Articular chondrocyte of knee joint (primary cell): ENCODE measurements around the gene EXOG. TPM values are rescaled to one million over a fixed set of nuclear protein-coding genes. Genes with fewer than 3 reads are reported as not detected.

Experiments
- small RNA-seq: library from RNA; depleted of rRNA; stranded (forward); fragments of <200 nt; gene quantifications from one replicate; pipeline ENCODE3, GENCODE V24; 2012
- total RNA-seq: library from RNA; depleted of rRNA; stranded (reverse); fragments of >200 nt; gene quantifications from 2 replicates; pipeline ENCODE4 v1.2.3, GENCODE V29; 2012

Gene EXOG
- total RNA-seq: 20.6 and 22.0 TPM in 2 replicates

GRCh38 chr3:38496131-38496910, at the start of gene EXOG:
Gene EXOG (plus strand): TSS chr3:38496340. CDS start chr3:38496368, 28 bp downstream.

GRCh38 chr3:38453075-38453912, 42.8 kb upstream of the EXOG start, which contains the start of gene ACVR2B:
Gene ACVR2B (plus strand): TSS chr3:38453890. CDS start chr3:38454323, 433 bp downstream.

Small RNA genes within 50 kb of the gene (small RNA-seq; reads per million reads assigned to genes)
- not detected for gene RF00019

Other genes with a start within 250 kb of the EXOG start
- gene SLC22A13, start 230.5 kb upstream of the EXOG start, total RNA-seq: 0.86 and 1.0 TPM in 2 replicates
- gene SLC22A14, start 214.0 kb upstream of the EXOG start, total RNA-seq: 0.32 and 0.52 TPM in 2 replicates
- 9.1 and 10.7 TPM in 2 replicates for gene XYLB, start 149.6 kb upstream of the EXOG start, total RNA-seq
- 2.5 and 3.4 TPM in 2 replicates for gene ACVR2B, start 42.5 kb upstream of the EXOG start, total RNA-seq
- gene SCN5A, start 153.3 kb downstream of the EXOG start, total RNA-seq: under 0.01 TPM in 2 replicates